ENCODE results near the gene SPAST.
A peak's percentile ranks its signal among the peaks of the same experiment; 100 is the strongest.

SPAST gene

GRCh38 chr2:32060266-32060665, 3.1 kb upstream of the SPAST start:
- no peak overlapping the region for H3K27ac ChIP-seq
- TF ChIP-seq CTCF (conservative IDR thresholded peaks at IDR 0.05): no peak

- no peak overlapping the region; the same call in 1 of the 2 replicates for H3K27ac ChIP-seq
Measured at GRCh38 chr2:32061430-32061829, 1.9 kb upstream of the SPAST start.

GRCh38 chr2:32061973-32062861, 1.1 kb upstream of the SPAST start:
- TF ChIP-seq CTCF (conservative IDR thresholded peaks at IDR 0.05): no peak
- H3K27ac ChIP-seq: peak overlapping the region; percentile 85

More at GRCh38 chr2:32061430-32061829, 1.9 kb upstream of the SPAST start:
- no peak for TF ChIP-seq CTCF (conservative IDR thresholded peaks at IDR 0.05)

- TF ChIP-seq CTCF (conservative IDR thresholded peaks at IDR 0.05): no peak
- H3K27ac ChIP-seq: peak overlapping the region; percentile 85
Measured at GRCh38 chr2:32064021-32064601, 755 bp downstream of the SPAST start.

- H3K27ac ChIP-seq: peak overlapping the region; percentile 85
- no peak for TF ChIP-seq CTCF (conservative IDR thresholded peaks at IDR 0.05)
Measured at GRCh38 chr2:32064713-32065112, 1.4 kb downstream of the SPAST start.

GRCh38 chr2:32067549-32067948, 4.2 kb downstream of the SPAST start:
- no peak overlapping the region for H3K27ac ChIP-seq

More at GRCh38 chr2:32067549-32067948, 4.2 kb downstream of the SPAST start:
- TF ChIP-seq CTCF (conservative IDR thresholded peaks at IDR 0.05): no peak
